DND-41 (cell line): ENCODE measurements around the gene SCN5A.

ENCODE experiments used
- EZH2 ChIP-seq: IDR thresholded peaks from 3 replicates; pipeline ENCODE4 v1.6.1; 2012; ENCODE audit warnings: borderline replicate concordance, low read depth, mild to moderate bottlenecking, moderate library complexity, low read length, inconsistent platforms; ENCODE audit not compliant: severe bottlenecking
- TF ChIP-seq, protein P1 (sequence below): IDR thresholded peaks from 2 replicates; pipeline ENCODE4 v1.5.1; 2012; ENCODE audit warnings: borderline replicate concordance, low read length, moderate library complexity, mild to moderate bottlenecking; ENCODE audit not compliant: poor library complexity, severe bottlenecking; ENCODE audit errors: extremely low read depth

- TF ChIP-seq EZH2 = no peak
- TF ChIP-seq, protein P1, sequence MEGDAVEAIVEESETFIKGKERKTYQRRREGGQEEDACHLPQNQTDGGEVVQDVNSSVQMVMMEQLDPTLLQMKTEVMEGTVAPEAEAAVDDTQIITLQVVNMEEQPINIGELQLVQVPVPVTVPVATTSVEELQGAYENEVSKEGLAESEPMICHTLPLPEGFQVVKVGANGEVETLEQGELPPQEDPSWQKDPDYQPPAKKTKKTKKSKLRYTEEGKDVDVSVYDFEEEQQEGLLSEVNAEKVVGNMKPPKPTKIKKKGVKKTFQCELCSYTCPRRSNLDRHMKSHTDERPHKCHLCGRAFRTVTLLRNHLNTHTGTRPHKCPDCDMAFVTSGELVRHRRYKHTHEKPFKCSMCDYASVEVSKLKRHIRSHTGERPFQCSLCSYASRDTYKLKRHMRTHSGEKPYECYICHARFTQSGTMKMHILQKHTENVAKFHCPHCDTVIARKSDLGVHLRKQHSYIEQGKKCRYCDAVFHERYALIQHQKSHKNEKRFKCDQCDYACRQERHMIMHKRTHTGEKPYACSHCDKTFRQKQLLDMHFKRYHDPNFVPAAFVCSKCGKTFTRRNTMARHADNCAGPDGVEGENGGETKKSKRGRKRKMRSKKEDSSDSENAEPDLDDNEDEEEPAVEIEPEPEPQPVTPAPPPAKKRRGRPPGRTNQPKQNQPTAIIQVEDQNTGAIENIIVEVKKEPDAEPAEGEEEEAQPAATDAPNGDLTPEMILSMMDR = no peak
These were observed 27.2 kb downstream of the SCN5A start for GRCh38 chr3:38622336-38622735.
